ENCODE results near the gene NPR2. TPM values are rescaled to one million over a fixed set of nuclear protein-coding genes. Genes with fewer than 3 reads are reported as not detected.
A peak's percentile ranks its signal among the peaks of the same experiment; 100 is the strongest.

The NPR2 gene
- total and polyA plus RNA-seq, 2 of the 13 experiments (the other 11 are each of a cell fraction or from before 2014, with no cell fraction given): 7.4 to 9.4 TPM

GRCh38 chr9:35769763-35770162 is 21.6 kb upstream of the NPR2 start:
- H3K27ac ChIP-seq (ENCODE audit: extremely low read length, insufficient read depth, low read length): no peak overlapping the region
- in situ Hi-C loops (cut with HindIII; ENCODE audit: extremely low pct_ligation_motif_present, low pct_unique_long_range_greater_than_20kb) (no loop called here), intact Hi-C loops (cut with micrococcal nuclease; ENCODE audit: unreplicated experiment) (no loop called here)
- H2AFZ ChIP-seq (ENCODE audit: low read length): no peak overlapping the region
- POLR2A ChIA-PET: interaction anchor here (1.9 kb wide), 1 partner anchor 13 kb away, joined by 4 read pairs; no protein-coding TSS in a partner anchor
- H3K4me1 ChIP-seq (ENCODE audit: insufficient read depth, low read length): peaks cover 36% of the 10 kb centered on the region
- peaks cover 7% of the 10 kb centered on the region for H3K79me2 ChIP-seq (ENCODE audit: insufficient read depth, low read length)
- TF ChIP-seq NR2F6 (IDR thresholded peaks at IDR 0.05) (no peak), NR2F6 (CRISPR knock-in tag; IDR thresholded peaks at IDR 0.05) (no peak)
- no peak overlapping the region for H3K4me2 ChIP-seq (ENCODE audit: low read depth, low read length)
- BruUV-seq (replicated peaks): no TSS peak
- no peak overlapping the region for H3K4me3 ChIP-seq (replicated peaks in 1 of 3; ENCODE audit: insufficient read depth in 1 of 3, low read depth in 2 of 3, low read length in 3 of 3)
- DNase-seq (ENCODE audit: low spot score) (no peak), ATAC-seq (no peak), FAIRE-seq (no peak)
- H3K36me3 ChIP-seq (replicated peaks in 1 of 2; ENCODE audit: control insufficient read depth in 1 of 2, insufficient read depth in 2 of 2, low read length in 2 of 2): no peaks in the 10 kb centered on the region
- no peaks in the 10 kb centered on the region for H4K20me1 ChIP-seq (ENCODE audit: insufficient read depth, low read length)
- 100% methylated on average over 1 of the region's 1 CpG for WGBS (ENCODE audit: low lambda C conversion rate)
- H3K27me3 ChIP-seq (ENCODE audit: control insufficient read depth in 1 of 2, insufficient read depth in 2 of 2, low read length in 2 of 2): no peaks in the 10 kb centered on the region
- no peaks in the 10 kb centered on the region for H3K9me3 ChIP-seq (ENCODE audit: low read length)
- no peak overlapping the region for H3K9ac ChIP-seq (ENCODE audit: insufficient read depth, low read depth, low read length)
- CTCF ChIA-PET (ENCODE audit: low intra/inter-chr PET ratio, low total read pairs): no interaction called here

GRCh38 chr9:35771075-35771433 is 20.3 kb upstream of the NPR2 start:
- TF ChIP-seq ZBTB38 (CRISPR knock-in tag; IDR thresholded peaks at IDR 0.05): no peak
- in situ Hi-C loops (cut with HindIII; ENCODE audit: extremely low pct_ligation_motif_present, low pct_unique_long_range_greater_than_20kb): no loop called here
- Histone ChIP-seq H3K79me2 (ENCODE audit: insufficient read depth, low read length) (peaks cover 7% of the 10 kb centered on the region), H3K4me3 (replicated peaks in 1 of 3; ENCODE audit: insufficient read depth in 1 of 3, low read depth in 2 of 3, low read length in 3 of 3) (no peak overlapping the region), H3K4me2 (ENCODE audit: low read depth, low read length) (peak overlapping the region; percentile 32; the same call in 1 of the 2 replicates), H3K27ac (ENCODE audit: extremely low read length, insufficient read depth, low read length) (peak overlapping the region; percentile 7), H3K27me3 (ENCODE audit: control insufficient read depth in 1 of 2, insufficient read depth in 2 of 2, low read length in 2 of 2) (no peaks in the 10 kb centered on the region), H3K4me1 (ENCODE audit: insufficient read depth, low read length) (peaks cover 49% of the 10 kb centered on the region), H2AFZ (ENCODE audit: low read length) (no peak overlapping the region), H3K36me3 (replicated peaks in 1 of 2; ENCODE audit: control insufficient read depth in 1 of 2, insufficient read depth in 2 of 2, low read length in 2 of 2) (no peaks in the 10 kb centered on the region), H3K9ac (ENCODE audit: insufficient read depth, low read depth, low read length) (no peak overlapping the region), H4K20me1 (ENCODE audit: insufficient read depth, low read length) (no peaks in the 10 kb centered on the region), H3K9me3 (ENCODE audit: low read length) (no peaks in the 10 kb centered on the region)
- 77% methylated on average over 4 of the region's 4 CpGs for WGBS (ENCODE audit: low lambda C conversion rate)
- ChIA-PET POLR2A (interaction anchor here (0.7 to 2.3 kb wide), 5 partner anchors 12 to 43 kb away, joined by 3 to 7 read pairs (median 5); partner anchors contain the start of genes CREB3, GBA2, HINT2 and RGP1), CTCF (ENCODE audit: low intra/inter-chr PET ratio, low total read pairs) (no interaction called here)
- FAIRE-seq: no peak
- DNase-seq (ENCODE audit: low spot score): no peak
- no TSS peak for BruUV-seq (replicated peaks)
- ATAC-seq: no peak
- intact Hi-C loops (cut with micrococcal nuclease; ENCODE audit: unreplicated experiment): no loop called here
